Uterus (tissue), 4 donors: ENCODE results near the gene RAB11FIP4. TPM values are rescaled to one million over a fixed set of nuclear protein-coding genes. Genes with fewer than 3 reads are reported as not detected.

ENCODE experiments used
- DNase-seq, 2 donors: peaks; one replicate each; pipeline ENCODE4 v3.0.0-alpha.2; 2019 to 2020
- H3K27ac ChIP-seq, 2 donors: fragments of 200-600 bp; sonication (generic); 1 replicate in 1 of 2; 2 replicates in 1 of 2; pipeline ENCODE4 v1.5.1; 2016 to 2018
- H3K27me3 ChIP-seq, 2 donors: fragments of 200-600 bp; sonication (generic); one replicate each; pipeline ENCODE4 v1.5.1; 2018 to 2019; ENCODE audit warnings: control low read depth in 1 of 2
- H3K36me3 ChIP-seq, 2 donors: fragments of 200-600 bp; sonication (generic); one replicate each; pipeline ENCODE4 v1.5.1; 2019; ENCODE audit warnings: control low read depth in 1 of 2
- H3K4me1 ChIP-seq, 2 donors: fragments of 200-600 bp; sonication (generic); one replicate each; pipeline ENCODE4 v1.5.1; 2018 to 2019; ENCODE audit warnings: control low read depth in 1 of 2
- H3K4me3 ChIP-seq, 2 donors: fragments of 200-600 bp; sonication (generic); 1 replicate in 1 of 2; 2 replicates in 1 of 2; pipeline ENCODE4 v1.5.1; 2018 to 2019; ENCODE audit warnings: mild to moderate bottlenecking in 1 of 2
- H3K9me3 ChIP-seq, 2 donors: fragments of 200-600 bp; sonication (generic); one replicate each; pipeline ENCODE4 v1.5.1; 2019; ENCODE audit warnings: control low read depth in 1 of 2
- CTCF ChIP-seq, 4 experiments: fragments of 200-600 bp in 2 of 4; fragments of 450-650 bp in 2 of 4; sonication (generic) in 2 of 4; IDR thresholded peaks; one replicate each; pipeline ENCODE4 v1.5.1; 2016 to 2019; ENCODE audit warnings: antibody characterized with exemption in 4 of 4, mild to moderate bottlenecking in 2 of 4, moderate library complexity in 1 of 4
- POLR2A ChIP-seq, 2 donors: fragments of 450-650 bp; IDR thresholded peaks; one replicate each; pipeline ENCODE4 v1.6.1; 2016; ENCODE audit warnings: antibody characterized with exemption in 2 of 2, mild to moderate bottlenecking in 1 of 2, moderate library complexity in 1 of 2
- intact Hi-C: fragments of 100-400 bp; cut with DNase I; formaldehyde crosslinking; loops from one replicate; pipeline ENCODE4 v1.15.1; 2023; ENCODE audit warnings: low total_unique reads
- total RNA-seq, 4 donors: library from RNA; depleted of rRNA in 3 of 4; stranded (reverse); fragments of >200 nt in 3 of 4; gene quantifications; one replicate each; pipeline versions ENCODE4 v1.1.0 to v1.2.4, GENCODE V29; 2014 to 2023
- donor health status: DM: yes; HTN: yes; CAD: no.

RAB11FIP4 gene
- total RNA-seq, 4 donors from 2014 or later, result 7.2 to 12.0 TPM; not detected in 2

GRCh38 chr17:31390748-31391495 lies 553 bp upstream of the RAB11FIP4 start:
- Histone ChIP-seq H3K27me3 (no peaks in the 10 kb centered on the region), H3K27ac (no peak overlapping the region), H3K36me3 (no peaks in the 10 kb centered on the region), H3K4me1 (peaks cover 0 to 10% of the 10 kb centered on the region in 2 donors), H3K9me3 (no peaks in the 10 kb centered on the region), H3K4me3 (peak overlapping the region; percentile 21 to 34)
- no peak for DNase-seq
- intact Hi-C loops, result no loop called here
- TF ChIP-seq CTCF (IDR thresholded peaks at IDR 0.05) (no peak), POLR2A (IDR thresholded peaks at IDR 0.05) (no peak)

- H3K36me3 ChIP-seq, result no peaks in the 10 kb centered on the region
- H3K4me3 ChIP-seq, result peak overlapping the region in 1 of 2 donors; percentile 31
- H3K27me3 ChIP-seq, result no peaks in the 10 kb centered on the region
- peaks cover 0 to 10% of the 10 kb centered on the region in 2 donors for H3K4me1 ChIP-seq
- DNase-seq, result no peak
- intact Hi-C loops, result no loop called here
- TF ChIP-seq CTCF (IDR thresholded peaks at IDR 0.05), result no peak
- no peak for TF ChIP-seq POLR2A (IDR thresholded peaks at IDR 0.05)
- no peak overlapping the region for H3K27ac ChIP-seq
- H3K9me3 ChIP-seq, result no peaks in the 10 kb centered on the region
These were observed 754 bp downstream of the RAB11FIP4 start for GRCh38 chr17:31392002-31392855.

- Histone ChIP-seq H3K27me3 (no peaks in the 10 kb centered on the region), H3K9me3 (no peaks in the 10 kb centered on the region), H3K36me3 (no peaks in the 10 kb centered on the region), H3K4me3 (no peak overlapping the region), H3K4me1 (peaks cover 0 to 10% of the 10 kb centered on the region in 2 donors), H3K27ac (no peak overlapping the region)
- intact Hi-C loops, result no loop called here
- TF ChIP-seq CTCF (IDR thresholded peaks at IDR 0.05) (no peak), POLR2A (IDR thresholded peaks at IDR 0.05) (no peak)
- no peak for DNase-seq
These were observed 1.6 kb downstream of the RAB11FIP4 start for GRCh38 chr17:31392856-31393748.

GRCh38 chr17:31393749-31394146 lies 2.3 kb downstream of the RAB11FIP4 start:
- no peaks in the 10 kb centered on the region for H3K27me3 ChIP-seq
- no peak overlapping the region for H3K27ac ChIP-seq
- no peaks in the 10 kb centered on the region for H3K9me3 ChIP-seq
- TF ChIP-seq CTCF (IDR thresholded peaks at IDR 0.05), result no peak
- no peak for TF ChIP-seq POLR2A (IDR thresholded peaks at IDR 0.05)
- DNase-seq, result no peak
- H3K4me3 ChIP-seq, result no peak overlapping the region
- no peaks in the 10 kb centered on the region for H3K36me3 ChIP-seq
- peaks cover 0 to 10% of the 10 kb centered on the region in 2 donors for H3K4me1 ChIP-seq
- intact Hi-C loops, result no loop called here
